H9 (cell line): ENCODE measurements around the gene NLRP5. TPM values are rescaled to one million over a fixed set of nuclear protein-coding genes. Genes with fewer than 3 reads are reported as not detected.

Source experiments
- DNase-seq: peaks from one replicate; pipeline ENCODE4 v3.0.0-alpha.2; 2017
- H2AFZ ChIP-seq: one replicate; pipeline ENCODE4 v1.6.1; 2013; ENCODE audit warnings: mild to moderate bottlenecking, low read length, control low read depth, moderate library complexity
- H2AK5ac ChIP-seq: 2 replicates; pipeline ENCODE4 v1.6.1; 2013; ENCODE audit warnings: low read length, control low read depth, mixed read lengths; ENCODE audit not compliant: insufficient read length
- H2BK120ac ChIP-seq: one replicate; pipeline ENCODE4 v1.6.1; 2013; ENCODE audit warnings: low read depth, mild to moderate bottlenecking, low read length, control low read depth, inconsistent platforms; ENCODE audit not compliant: poor library complexity, severe bottlenecking
- H2BK12ac ChIP-seq: 2 replicates; pipeline ENCODE4 v1.6.1; 2013; ENCODE audit warnings: low read length, control low read depth, mixed read lengths, low read depth; ENCODE audit not compliant: insufficient read length
- H2BK15ac ChIP-seq: 2 replicates; pipeline ENCODE4 v1.6.1; 2013; ENCODE audit warnings: low read depth, low read length, control low read depth
- H2BK20ac ChIP-seq: one replicate; pipeline ENCODE4 v1.6.1; 2013; ENCODE audit warnings: low read depth, mild to moderate bottlenecking, low read length, control low read depth, inconsistent platforms; ENCODE audit not compliant: poor library complexity, severe bottlenecking
- H2BK5ac ChIP-seq: 2 replicates; pipeline ENCODE4 v1.6.1; 2013; ENCODE audit warnings: low read length, control low read depth, mixed read lengths; ENCODE audit not compliant: insufficient read length
- H3K14ac ChIP-seq: 2 replicates; pipeline ENCODE4 v1.6.1; 2013; ENCODE audit warnings: low read length, control low read depth; ENCODE audit not compliant: insufficient read depth
- H3K18ac ChIP-seq: 2 replicates; pipeline ENCODE4 v1.6.1; 2013; ENCODE audit warnings: low read depth, mild to moderate bottlenecking, mixed read lengths, low read length, control low read depth; ENCODE audit not compliant: insufficient read length
- H3K23ac ChIP-seq: 2 replicates; pipeline ENCODE4 v1.6.1; 2013; ENCODE audit warnings: low read length, control low read depth, mixed read lengths, low read depth; ENCODE audit not compliant: insufficient read length
- H3K23me2 ChIP-seq: 2 replicates; pipeline ENCODE4 v1.6.1; 2013; ENCODE audit warnings: low read depth, mild to moderate bottlenecking, mixed read lengths, low read length, control low read depth; ENCODE audit not compliant: insufficient read length, poor library complexity, severe bottlenecking
- H3K27ac ChIP-seq: 2 replicates; pipeline ENCODE4 v1.5.1; 2013; ENCODE audit warnings: low read length, control low read depth, mixed read lengths, low read depth; ENCODE audit not compliant: insufficient read length
- H3K27me3 ChIP-seq: 2 replicates; pipeline ENCODE4 v1.6.1; 2013; ENCODE audit warnings: low read length, control low read depth, inconsistent platforms; ENCODE audit not compliant: insufficient read depth
- H3K4ac ChIP-seq: 2 replicates; pipeline ENCODE4 v1.6.1; 2013; ENCODE audit warnings: low read depth, mild to moderate bottlenecking, control low read depth, inconsistent platforms, low read length, moderate library complexity
- H3K4me1 ChIP-seq: 2 replicates; pipeline ENCODE4 v1.6.1; 2013; ENCODE audit warnings: low read length, control low read depth, inconsistent platforms; ENCODE audit not compliant: insufficient read depth
- H3K4me2 ChIP-seq: 2 replicates; pipeline ENCODE4 v1.6.1; 2013; ENCODE audit warnings: low read length, control low read depth, mixed read lengths; ENCODE audit not compliant: insufficient read length, insufficient read depth
- H3K56ac ChIP-seq: 2 replicates; pipeline ENCODE4 v1.6.1; 2013; ENCODE audit warnings: low read depth, mild to moderate bottlenecking, mixed read lengths, low read length, control low read depth; ENCODE audit not compliant: insufficient read length
- H3K79me1 ChIP-seq: 2 replicates; pipeline ENCODE4 v1.6.1; 2013; ENCODE audit warnings: low read depth, mild to moderate bottlenecking, moderate library complexity, low read length, control low read depth, inconsistent platforms; ENCODE audit not compliant: insufficient read depth, poor library complexity, severe bottlenecking
- H3K79me2 ChIP-seq: 2 replicates; pipeline ENCODE4 v1.6.1; 2013; ENCODE audit warnings: low read length, control low read depth, inconsistent platforms; ENCODE audit not compliant: insufficient read depth
- H3K9ac ChIP-seq: 2 replicates; pipeline ENCODE4 v1.6.1; 2013; ENCODE audit warnings: low read length, control low read depth, mixed read lengths; ENCODE audit not compliant: insufficient read length; ENCODE audit errors: extremely low read depth
- H3K9me3 ChIP-seq: one replicate; pipeline ENCODE4 v1.6.1; 2013; ENCODE audit warnings: low read depth, low read length, inconsistent platforms; ENCODE audit not compliant: control insufficient read depth
- H3T11ph ChIP-seq: one replicate; pipeline ENCODE4 v1.6.1; 2013; ENCODE audit warnings: mild to moderate bottlenecking, low read length, control low read depth, inconsistent platforms
- H4K20me1 ChIP-seq: one replicate; pipeline ENCODE4 v1.6.1; 2013; ENCODE audit not compliant: control insufficient read depth, insufficient read length, insufficient read depth
- H4K5ac ChIP-seq: 2 replicates; pipeline ENCODE4 v1.6.1; 2013; ENCODE audit warnings: low read depth, mild to moderate bottlenecking, mixed read lengths, low read length, control low read depth; ENCODE audit not compliant: insufficient read length
- H4K8ac ChIP-seq: replicated peaks from 2 replicates; pipeline ENCODE4 v1.6.1; 2013; ENCODE audit warnings: low read length, control low read depth, mixed read lengths, low read depth; ENCODE audit not compliant: insufficient read length
- H4K91ac ChIP-seq: 2 replicates; pipeline ENCODE4 v1.6.1; 2013; ENCODE audit warnings: low read depth, mild to moderate bottlenecking, moderate library complexity, mixed read lengths, low read length, control low read depth; ENCODE audit not compliant: insufficient read length
- H3K27ac Mint-ChIP-seq, 3 experiments: 2 replicates in 2 of 3; 3 replicates in 1 of 3; pipeline ENCODE4 v1.8.0; 2020 to 2021; ENCODE audit warnings: mixed read lengths in 3 of 3, mild to moderate bottlenecking in 1 of 3, moderate library complexity in 1 of 3
- H3K27me3 Mint-ChIP-seq: 2 replicates; pipeline ENCODE4 v1.8.0; 2021; ENCODE audit warnings: low read depth, mild to moderate bottlenecking, moderate library complexity, mixed read lengths
- H3K36me3 Mint-ChIP-seq, 3 experiments: 2 replicates in 2 of 3; 3 replicates in 1 of 3; pipeline ENCODE4 v1.8.0; 2020 to 2021; ENCODE audit warnings: low read depth in 3 of 3, mixed read lengths in 3 of 3; ENCODE audit not compliant: insufficient read depth in 1 of 3
- H3K4me1 Mint-ChIP-seq, 2 experiments: 2 replicates each; pipeline ENCODE4 v1.8.0; 2020; ENCODE audit warnings: mixed read lengths in 2 of 2
- H3K4me3 Mint-ChIP-seq, 2 experiments: 2 replicates in 1 of 2; 3 replicates in 1 of 2; pipeline ENCODE4 v1.8.0; 2020 to 2021; ENCODE audit warnings: mild to moderate bottlenecking in 2 of 2, mixed read lengths in 2 of 2, moderate library complexity in 1 of 2
- H3K9me3 Mint-ChIP-seq, 2 experiments: 2 replicates in 1 of 2; 3 replicates in 1 of 2; pipeline ENCODE4 v1.8.0; 2020; ENCODE audit warnings: mild to moderate bottlenecking in 2 of 2, mixed read lengths in 2 of 2, moderate library complexity in 1 of 2
- CTCF ChIP-seq: fragments of 200-600 bp; sonication (generic); conservative IDR thresholded peaks from 3 replicates; pipeline ENCODE4 v1.8.0; 2021; ENCODE audit warnings: antibody characterized with exemption, mild to moderate bottlenecking
- WGBS: extraction: QIAGEN DNeasy Blood & Tissue Kit; methylation state at CpG from one replicate; pipeline ENCODE4 v1.1.7; 2013; ENCODE audit warnings: missing lambda C conversion rate, low lambda C conversion rate, mixed read lengths; ENCODE audit not compliant: insufficient read length; ENCODE audit errors: extremely low coverage; 5-methylcytosine and 5-hydroxymethylcytosine counted together
- total RNA-seq: library from RNA; stranded (reverse); gene quantifications from 2 replicates; pipeline ENCODE4 v1.2.1, GENCODE V29; 2021

NLRP5 gene
- total RNA-seq, 1 experiment from 2014 or later, result not detected

- no peak for TF ChIP-seq CTCF
- no peak overlapping the region for H4K91ac ChIP-seq
- H3K4me2 ChIP-seq, result no peak overlapping the region
- H3K23ac ChIP-seq, result no peak overlapping the region
- no peaks in the 10 kb centered on the region for H3K4me1 ChIP-seq
- H3K23me2 ChIP-seq, result no peaks in the 10 kb centered on the region
- no peak overlapping the region for H2BK15ac ChIP-seq
- H4K5ac ChIP-seq, result no peak overlapping the region
- H3K79me1 ChIP-seq, result no peaks in the 10 kb centered on the region
- Mint-ChIP-seq H3K4me3 (no peak overlapping the region), H3K36me3 (peaks cover 31 to 49% (median 47%) of the 10 kb centered on the region in 3 experiments), H3K27ac (peak overlapping the region in 1 of 3 experiments; percentile 40; a peak in 1 of 7 replicates), H3K27me3 (no peaks in the 10 kb centered on the region), H3K9me3 (0 out of 5 replicates have a peak, but pooled peaks cover 0 to 2% of the 10 kb centered on the region in 2 experiments), H3K4me1 (no peaks in the 10 kb centered on the region)
- no peak overlapping the region for H2BK120ac ChIP-seq
- no peak overlapping the region for H3K27ac ChIP-seq
- H2AK5ac ChIP-seq, result no peak overlapping the region
- H3K56ac ChIP-seq, result no peak overlapping the region
- no peak overlapping the region for H3K4ac ChIP-seq
- H3K9ac ChIP-seq, result no peak overlapping the region
- peaks cover 2% of the 10 kb centered on the region for H4K20me1 ChIP-seq
- WGBS, result no CpG with 5 or more reads among the region's 34 CpGs
- H3K9me3 ChIP-seq, result no peaks in the 10 kb centered on the region
- no peak overlapping the region for H3T11ph ChIP-seq
- no peak overlapping the region; the same call in 1 of the 2 replicates for H3K14ac ChIP-seq
- H4K8ac ChIP-seq, result no peak overlapping the region
- no peak overlapping the region for H2BK5ac ChIP-seq
- H2BK20ac ChIP-seq, result no peak overlapping the region
- no peaks in the 10 kb centered on the region for H3K27me3 ChIP-seq
- no peak overlapping the region for H2BK12ac ChIP-seq
- H3K79me2 ChIP-seq, result peaks cover 2% of the 10 kb centered on the region; the same call in 1 of the 2 replicates
- DNase-seq, result no peak
- H3K18ac ChIP-seq, result no peak overlapping the region
- H2AFZ ChIP-seq, result no peak overlapping the region
Measured at GRCh38 chr19:56098731-56099568, 112.4 kb downstream of the NLRP5 start.
